ENCODE measurements around the gene BCL11B.

Gene BCL11B

DNA sequence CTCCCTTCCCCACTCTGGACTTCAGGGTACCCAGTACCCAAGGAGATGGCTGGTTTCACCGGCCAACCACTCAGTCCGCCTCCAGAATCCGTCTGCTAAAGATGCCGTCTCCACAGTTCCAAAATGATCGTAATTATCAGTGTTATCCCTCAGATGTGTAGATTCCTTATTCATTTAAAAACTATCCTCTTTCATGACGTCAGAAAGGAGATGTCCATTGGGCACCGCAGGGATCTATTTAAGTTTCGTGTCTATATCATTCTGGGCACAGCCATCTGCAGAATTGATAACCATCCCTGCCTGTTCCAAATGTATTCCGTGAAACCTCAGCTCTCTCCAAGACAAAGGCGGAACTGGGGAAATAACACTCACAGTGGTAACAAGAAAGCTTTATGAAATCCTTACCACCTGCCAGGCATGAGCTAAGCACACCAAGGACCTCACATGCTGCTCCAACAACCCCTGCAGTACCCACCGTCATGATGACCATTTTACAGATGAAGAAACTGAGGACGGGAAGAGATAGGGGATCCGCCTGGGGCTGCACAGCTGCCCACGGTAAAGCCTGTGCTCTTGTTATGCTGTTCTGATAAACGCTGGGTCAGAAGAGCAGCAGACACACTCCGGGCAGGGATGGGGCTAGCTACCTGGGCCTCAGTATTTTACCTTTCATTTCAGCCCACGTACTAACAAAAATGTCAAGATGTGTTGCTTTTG, 90.0 kb downstream of the BCL11B start:
- DNase-seq (ENCODE audit: low spot score): no peak
- Histone ChIP-seq H3K27ac (no peak overlapping the region), H3K4me3 (no peak overlapping the region)
- TF ChIP-seq, protein P1, sequence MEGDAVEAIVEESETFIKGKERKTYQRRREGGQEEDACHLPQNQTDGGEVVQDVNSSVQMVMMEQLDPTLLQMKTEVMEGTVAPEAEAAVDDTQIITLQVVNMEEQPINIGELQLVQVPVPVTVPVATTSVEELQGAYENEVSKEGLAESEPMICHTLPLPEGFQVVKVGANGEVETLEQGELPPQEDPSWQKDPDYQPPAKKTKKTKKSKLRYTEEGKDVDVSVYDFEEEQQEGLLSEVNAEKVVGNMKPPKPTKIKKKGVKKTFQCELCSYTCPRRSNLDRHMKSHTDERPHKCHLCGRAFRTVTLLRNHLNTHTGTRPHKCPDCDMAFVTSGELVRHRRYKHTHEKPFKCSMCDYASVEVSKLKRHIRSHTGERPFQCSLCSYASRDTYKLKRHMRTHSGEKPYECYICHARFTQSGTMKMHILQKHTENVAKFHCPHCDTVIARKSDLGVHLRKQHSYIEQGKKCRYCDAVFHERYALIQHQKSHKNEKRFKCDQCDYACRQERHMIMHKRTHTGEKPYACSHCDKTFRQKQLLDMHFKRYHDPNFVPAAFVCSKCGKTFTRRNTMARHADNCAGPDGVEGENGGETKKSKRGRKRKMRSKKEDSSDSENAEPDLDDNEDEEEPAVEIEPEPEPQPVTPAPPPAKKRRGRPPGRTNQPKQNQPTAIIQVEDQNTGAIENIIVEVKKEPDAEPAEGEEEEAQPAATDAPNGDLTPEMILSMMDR (IDR thresholded peaks at IDR 0.05): no peak

DNA sequence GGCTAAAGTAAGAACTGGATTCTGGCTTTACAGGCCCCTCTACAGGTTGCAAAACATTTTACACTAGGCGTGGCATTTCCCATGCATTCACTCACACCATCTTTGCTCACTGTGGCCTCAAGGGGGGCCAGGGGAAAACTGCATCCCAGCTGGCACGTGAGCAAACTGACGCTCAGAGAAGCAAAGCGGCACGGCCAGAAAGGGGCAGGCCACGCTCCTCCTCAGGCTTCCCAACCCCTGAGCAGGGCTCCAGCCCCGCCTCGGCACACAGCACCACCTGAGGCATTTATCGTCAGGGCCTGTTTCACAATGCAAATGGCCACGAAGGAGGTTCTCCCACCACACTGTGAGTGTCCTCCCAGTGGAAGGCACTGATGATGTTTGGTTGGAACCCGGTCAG, 90.8 kb downstream of the BCL11B start:
- Histone ChIP-seq H3K27ac (no peak overlapping the region), H3K4me3 (no peak overlapping the region)
- DNase-seq (ENCODE audit: low spot score): no peak
- TF ChIP-seq, protein P1 (IDR thresholded peaks at IDR 0.05): no peak

DNA sequence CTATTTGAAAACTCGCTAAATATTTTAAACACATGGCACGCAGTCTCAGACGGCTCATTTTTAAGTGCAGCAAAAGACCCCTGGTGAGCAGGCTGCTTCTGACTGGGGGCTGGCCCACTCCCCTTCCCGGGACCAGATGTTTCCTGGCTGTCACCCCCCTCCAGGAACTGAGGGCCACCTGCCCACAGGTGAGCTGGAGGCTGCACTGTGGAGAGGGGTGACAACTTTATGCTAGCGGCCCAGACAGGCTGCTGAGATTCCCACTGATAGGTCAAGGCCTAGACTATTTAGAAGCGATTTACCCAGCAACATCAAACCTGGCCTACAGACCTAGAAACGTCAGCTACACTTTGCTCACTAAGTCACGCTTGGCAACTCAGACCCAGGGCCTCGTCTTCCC, 92.1 kb downstream of the BCL11B start:
- no peak overlapping the region for H3K27ac ChIP-seq
- no peak overlapping the region for H3K4me3 ChIP-seq
- TF ChIP-seq, protein P1 (IDR thresholded peaks at IDR 0.05): no peak
- DNase-seq (ENCODE audit: low spot score): no peak

- DNase-seq (ENCODE audit: low spot score): no peak
- H3K27ac ChIP-seq: no peak overlapping the region
- TF ChIP-seq, protein P1 (IDR thresholded peaks at IDR 0.05): no peak
Measured at GRCh38 chr14:99179506-99179905, 92.5 kb downstream of the BCL11B start.

GRCh38 chr14:99177886-99178835, 93.8 kb downstream of the BCL11B start:
- TF ChIP-seq, protein P1 (IDR thresholded peaks at IDR 0.05): no peak
- H3K27ac ChIP-seq: no peak overlapping the region
- H3K4me3 ChIP-seq: no peak overlapping the region
- DNase-seq (ENCODE audit: low spot score): peak; percentile 49

More at GRCh38 chr14:99179506-99179905, 92.5 kb downstream of the BCL11B start:
- no peak overlapping the region for H3K4me3 ChIP-seq

DNA sequence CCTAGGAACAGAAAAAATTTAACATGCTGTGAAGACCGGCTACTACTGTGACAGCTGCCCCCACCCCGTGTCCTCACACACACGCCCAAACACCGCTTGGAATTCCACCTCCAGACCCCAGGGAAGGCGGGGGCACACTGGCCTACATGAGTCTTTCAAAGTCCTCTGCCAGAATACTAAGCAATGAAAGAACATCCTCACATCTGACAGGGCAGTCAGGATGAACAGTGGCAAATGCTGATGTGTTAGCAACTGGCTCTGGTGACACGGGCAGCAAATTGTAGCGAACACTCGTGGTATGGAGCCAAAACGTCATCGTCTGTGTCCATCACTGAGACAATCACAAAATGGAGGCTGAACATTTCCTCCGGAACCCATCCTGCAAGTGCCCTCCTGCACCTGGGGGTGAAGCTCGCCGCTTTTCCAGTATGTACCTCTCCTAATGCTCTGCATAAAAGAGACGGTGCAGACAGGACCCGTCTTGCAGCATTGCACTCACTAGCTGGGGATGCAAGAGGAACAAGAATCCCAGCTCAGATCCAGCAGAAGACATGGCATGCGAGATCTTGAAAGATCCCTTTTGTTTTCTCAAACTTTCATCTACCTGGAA, 94.8 kb downstream of the BCL11B start:
- Histone ChIP-seq H3K27ac (no peak overlapping the region), H3K4me3 (no peak overlapping the region)
- peak; percentile 24 for DNase-seq (ENCODE audit: low spot score)
- TF ChIP-seq, protein P1 (IDR thresholded peaks at IDR 0.05): no peak

Data from coronary artery (tissue), 2 donors.